DMS 273 (cell line): ENCODE measurements around the gene CEP162.
"Not testable (repeated sequence)": the region's sequence is repeated elsewhere in the genome, so short reads cannot be mapped to it uniquely, and the experiment has no call there.

Experiments used
- DNase-seq: peaks from one replicate; lab custom pipeline; 2025; ENCODE audit not compliant: unreplicated experiment; lab: John Stamatoyannopoulos, UW

Gene CEP162

DNA sequence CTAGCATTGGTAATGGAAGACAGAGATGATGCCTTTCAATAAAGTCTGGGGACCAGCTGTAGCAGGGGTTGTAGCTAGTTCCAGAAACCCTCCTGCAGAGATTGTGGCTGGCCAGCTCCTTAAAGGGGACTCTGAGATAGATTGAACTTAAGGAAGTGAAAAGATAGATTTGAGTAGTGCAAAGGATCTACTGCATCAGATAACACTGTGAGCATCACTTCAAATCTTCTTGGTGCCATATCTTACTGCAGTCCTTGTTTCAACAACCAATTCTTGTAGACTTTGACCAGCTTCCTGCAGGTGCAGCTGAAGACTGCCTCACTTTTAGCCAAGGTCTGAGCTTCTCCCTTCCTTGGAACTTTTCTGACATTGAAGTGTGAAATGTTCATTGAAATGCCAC, 14.8 kb upstream of the CEP162 start:
- no peak for DNase-seq

DNA sequence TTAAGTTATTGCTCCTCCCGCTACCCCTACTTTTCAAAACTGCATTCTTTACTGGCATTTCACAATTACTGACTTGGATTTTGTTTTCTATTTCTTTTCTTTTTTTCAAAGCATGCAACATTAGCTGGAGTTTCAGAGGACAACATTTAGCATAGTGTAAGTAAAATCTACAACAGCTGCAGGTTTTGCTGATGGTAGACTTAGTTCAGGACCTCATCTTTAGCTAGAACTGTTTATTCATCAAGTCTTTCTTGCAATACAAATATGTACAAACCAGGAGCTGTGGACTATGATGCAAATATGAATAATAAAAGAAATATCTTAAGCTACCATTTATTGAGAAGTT, 728 bp upstream of the CEP162 start:
- no peak for DNase-seq

DNA sequence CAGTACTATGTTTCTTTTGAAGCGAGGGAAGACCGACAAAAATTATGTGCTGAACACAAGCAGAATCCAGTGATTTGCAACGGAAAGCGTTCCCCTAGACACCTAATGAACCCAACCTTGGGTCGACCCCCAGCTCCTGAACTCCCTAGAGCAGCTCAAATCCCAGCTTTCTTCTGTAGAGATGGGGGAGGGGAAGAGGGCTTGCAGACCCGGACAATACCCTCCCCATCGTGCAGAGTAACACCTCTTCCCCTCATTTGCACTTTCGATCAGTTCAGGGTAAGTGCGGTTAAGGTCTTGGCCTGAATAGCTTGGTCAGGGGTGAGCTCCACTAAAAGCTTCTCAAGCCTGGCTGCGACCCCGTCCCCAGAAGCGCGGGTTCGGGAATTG, 404 bp downstream of the CEP162 start:
- DNase-seq, result peak; percentile 45

DNA sequence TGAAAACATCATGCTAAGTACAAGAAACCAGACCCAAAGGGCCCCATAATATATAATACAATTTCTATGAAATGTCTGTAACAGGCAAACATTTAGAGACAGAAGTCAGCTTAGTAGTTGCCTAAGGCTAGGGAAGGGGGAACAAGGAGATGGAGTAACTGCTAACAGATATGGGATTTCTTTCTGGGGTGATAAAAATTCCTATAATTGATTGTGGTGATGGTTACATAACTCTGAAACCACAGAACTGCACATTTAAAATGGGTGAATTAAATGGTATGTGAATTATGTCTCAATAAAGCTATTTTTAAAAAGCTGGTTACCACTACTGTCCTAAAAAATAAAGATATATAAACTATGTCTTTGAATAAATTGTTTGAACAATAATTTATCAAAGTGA, 3.2 kb downstream of the CEP162 start:
- no peak for DNase-seq

DNA sequence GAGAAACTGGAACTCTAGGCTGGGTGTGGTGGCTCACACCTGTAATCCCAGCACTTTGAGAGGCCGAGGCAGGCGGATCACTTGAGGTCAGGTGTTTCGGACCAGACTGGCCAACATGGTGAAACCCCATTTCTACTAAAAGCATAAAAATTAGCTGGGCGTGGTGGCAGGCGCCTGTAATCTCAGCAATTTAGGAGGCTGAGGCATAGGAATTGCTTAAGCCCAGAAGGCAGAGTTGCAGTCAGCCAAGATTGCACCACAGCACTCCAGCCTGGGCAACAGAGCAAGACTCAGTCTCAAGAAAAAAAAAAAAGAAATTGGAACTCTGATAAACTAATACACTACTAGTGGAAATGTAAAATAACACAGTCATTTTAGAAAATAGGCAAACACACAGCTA, 3.8 kb downstream of the CEP162 start:
- not testable (repeated sequence) for DNase-seq

DNA sequence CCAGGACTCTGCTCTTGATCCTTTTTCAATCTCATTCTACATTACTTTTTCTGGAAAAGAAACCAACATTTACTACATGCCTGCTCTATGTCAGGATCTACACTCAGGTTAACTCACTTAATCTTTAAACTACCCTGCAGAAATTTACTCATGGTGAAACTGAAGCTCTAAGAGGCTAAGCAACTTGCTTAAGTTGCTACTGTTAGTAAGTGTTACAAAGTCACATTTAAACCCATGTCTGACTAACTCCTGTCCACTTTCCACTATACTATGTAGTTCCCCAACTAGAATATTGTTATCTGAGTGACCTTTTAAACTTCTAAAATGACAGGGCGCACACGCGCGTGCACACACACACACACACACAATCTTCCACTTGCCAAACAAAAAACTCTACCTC, 5.0 kb downstream of the CEP162 start:
- no peak for DNase-seq

DNA sequence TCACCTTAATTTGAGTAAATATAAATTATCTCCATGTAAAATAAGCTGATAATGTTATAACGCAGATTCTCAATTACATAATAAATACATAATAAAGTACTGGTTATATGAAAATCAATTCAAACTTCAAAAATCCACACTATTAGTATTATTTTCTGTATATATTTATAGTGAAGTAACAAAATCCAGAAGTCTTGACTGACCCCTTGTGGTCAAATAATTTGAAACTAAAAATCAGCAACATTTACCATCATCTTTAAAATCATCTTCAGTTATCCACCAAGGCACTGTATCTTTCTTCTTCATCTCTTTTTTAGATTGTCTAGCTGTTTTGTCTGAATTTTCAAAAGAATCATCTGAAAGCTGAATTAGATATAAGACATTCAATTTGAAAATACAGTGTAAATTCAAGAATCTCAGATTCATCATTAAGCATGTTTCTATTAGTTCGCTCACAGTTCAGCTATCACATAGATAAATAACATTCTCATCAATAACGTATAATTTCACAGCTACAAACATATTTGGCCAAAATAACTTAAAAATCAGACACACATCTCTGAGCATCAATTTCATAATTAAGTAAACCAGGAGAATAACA, 6.5 kb downstream of the CEP162 start:
- peak; percentile 58 for DNase-seq

DNA sequence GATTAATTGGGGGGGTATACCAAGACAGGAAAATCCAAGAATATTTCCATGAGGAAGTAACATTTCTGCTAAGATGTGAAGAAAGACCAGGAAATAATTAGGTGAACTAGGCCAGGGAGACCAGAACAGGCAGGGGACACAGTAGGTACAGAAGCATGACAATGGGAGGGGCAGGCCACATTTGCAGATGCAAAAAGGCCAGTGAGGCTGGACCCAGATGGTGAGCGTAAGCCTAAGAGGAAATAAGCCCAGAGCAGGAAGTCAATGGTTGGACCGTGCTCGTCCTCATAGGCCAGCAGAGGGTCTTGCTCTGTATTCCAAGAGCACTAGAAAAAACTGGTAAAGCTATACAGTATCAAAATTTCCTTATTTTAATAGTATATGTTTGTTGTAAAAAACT, 9.4 kb downstream of the CEP162 start:
- DNase-seq, result no peak

DNA sequence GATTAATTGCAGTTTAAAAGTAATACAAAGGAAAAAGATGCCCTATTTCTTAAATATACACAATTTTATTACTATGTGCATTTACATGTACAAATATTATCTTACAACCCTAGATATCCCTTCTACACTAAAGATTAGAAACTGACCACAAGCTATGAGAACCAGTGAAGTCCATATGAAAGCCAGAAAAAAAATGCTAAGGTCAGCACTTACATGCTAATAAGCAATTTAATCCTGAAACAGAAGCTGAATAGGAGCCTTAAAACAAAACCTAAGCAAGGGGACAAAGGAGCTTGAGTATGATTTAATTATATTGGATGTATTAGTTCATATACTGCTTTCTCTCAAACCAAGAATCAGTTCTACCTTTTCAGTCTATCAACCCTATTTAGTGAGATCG, 14.2 kb downstream of the CEP162 start:
- DNase-seq, result no peak

DNA sequence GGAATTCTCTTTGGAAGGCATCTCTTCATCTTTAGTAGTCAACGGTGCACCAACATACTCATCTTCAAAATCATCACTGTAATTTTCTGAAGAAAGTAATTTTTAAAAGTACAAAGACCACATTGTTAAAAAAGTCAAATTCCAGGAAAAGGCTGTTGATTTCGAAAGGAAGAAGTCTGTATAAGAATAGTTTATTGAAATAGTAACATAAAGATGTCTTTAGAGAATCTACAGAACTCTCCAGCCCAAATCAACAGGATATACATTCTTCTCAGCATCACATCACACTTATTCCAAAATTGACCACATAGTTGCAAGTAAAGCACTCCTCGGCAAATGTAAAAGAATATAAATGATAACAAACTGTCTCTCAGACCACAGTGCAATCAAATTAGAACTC, 23.4 kb downstream of the CEP162 start:
- DNase-seq, result no peak

DNA sequence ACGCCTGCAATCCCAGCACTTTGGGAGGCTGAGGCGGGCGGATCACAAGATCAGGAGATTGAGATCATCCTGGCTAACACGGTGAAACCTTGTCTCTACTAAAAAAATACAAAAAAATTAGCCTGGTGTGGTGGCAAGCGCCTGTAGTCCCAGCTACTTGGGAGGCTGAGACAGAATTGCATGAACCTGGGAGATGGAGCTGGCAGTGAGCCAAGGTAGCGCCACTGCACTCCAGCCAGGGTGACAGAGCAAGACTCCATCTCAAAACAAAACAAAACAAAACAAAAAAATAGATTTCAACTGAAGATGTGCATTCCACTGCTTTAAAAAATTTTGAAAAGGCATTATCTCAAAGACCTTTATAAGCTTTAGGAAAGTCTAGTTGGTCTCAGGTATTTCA, 27.5 kb downstream of the CEP162 start:
- DNase-seq, result not testable (repeated sequence)

DNA sequence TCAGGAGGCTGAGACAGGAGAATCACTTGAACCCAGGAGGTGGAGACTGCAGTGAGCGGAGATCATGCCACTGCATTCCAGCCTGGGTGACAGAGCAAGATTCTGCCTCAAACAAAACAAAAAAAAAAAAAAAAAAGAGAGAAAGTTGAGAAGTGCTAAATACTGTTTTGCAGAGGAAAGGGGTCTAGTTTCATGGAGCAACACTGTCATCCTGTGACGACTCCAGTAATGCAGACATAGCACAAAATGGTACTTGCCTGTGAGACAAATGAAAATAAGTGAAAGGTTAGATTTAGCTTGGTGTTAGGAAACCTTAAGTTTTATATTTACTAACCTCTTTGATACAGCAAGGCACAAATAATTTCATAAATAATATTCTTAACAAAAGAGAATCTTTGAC, 29.7 kb downstream of the CEP162 start:
- DNase-seq, result peak; percentile 48

DNA sequence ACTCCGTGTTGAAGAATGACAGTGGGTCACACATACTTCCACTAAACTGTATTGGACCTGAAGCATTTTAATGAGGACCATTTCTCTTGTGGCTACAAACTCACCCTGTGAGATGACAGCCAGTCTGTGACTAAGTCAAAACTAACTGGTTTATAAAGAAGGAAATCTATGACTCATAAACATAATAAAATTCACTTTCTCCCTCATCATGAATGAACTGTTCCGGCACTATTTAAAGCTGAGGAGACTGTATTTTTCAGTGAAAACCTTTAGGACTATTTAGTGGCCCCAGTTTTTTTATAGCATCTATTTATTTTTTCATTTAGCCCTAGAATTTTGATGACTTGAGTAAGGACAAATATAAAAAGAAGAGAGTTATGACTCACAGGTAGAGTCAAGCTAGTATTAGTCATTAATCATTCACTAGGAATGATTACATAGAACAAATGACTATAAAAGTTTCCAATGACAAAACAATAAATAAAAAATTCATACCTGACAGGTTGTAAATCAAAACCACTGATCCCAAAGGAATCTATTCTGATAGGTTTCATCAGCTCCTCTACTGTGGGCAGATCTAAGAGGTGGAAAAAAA, 34.2 kb downstream of the CEP162 start:
- DNase-seq, result no peak

DNA sequence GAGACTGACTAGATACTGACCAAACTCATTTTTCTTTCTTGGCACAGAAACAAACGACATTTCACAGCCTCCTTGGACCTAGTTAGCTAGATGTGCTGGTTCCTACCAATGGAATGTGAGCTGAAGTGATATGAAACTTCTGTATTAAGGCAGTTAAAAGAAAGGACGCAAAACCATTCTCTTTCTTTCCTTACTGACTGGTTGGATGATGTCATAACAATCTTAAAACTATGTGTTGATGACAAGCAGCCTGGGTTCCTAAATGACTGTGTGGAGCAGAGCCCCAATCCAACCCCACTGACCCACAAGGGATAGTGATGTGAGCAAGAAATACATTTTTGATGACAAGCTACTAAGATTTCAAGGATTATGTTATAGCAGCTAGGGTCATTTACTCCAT, 35.6 kb downstream of the CEP162 start:
- no peak for DNase-seq

DNA sequence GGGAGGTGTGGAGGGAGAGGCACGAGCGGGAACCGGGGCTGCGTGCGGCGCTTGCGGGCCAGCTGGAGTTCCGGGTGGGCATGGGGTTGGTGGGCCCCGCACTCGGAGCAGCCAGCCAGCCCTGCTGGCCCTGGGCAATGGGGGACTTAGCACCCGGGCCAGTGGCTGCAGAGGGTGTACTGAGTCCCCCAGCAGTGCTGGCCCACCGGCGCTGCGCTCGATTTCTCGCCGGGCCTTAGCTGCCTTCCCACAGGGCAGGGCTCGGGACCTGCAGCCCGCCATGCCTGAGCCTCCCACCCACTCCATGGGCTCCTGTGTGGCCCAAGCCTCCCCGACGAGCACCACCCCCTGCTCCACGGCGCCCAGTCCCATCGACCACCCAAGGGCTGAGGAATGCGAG, 38.1 kb downstream of the CEP162 start:
- not testable (repeated sequence) for DNase-seq

DNA sequence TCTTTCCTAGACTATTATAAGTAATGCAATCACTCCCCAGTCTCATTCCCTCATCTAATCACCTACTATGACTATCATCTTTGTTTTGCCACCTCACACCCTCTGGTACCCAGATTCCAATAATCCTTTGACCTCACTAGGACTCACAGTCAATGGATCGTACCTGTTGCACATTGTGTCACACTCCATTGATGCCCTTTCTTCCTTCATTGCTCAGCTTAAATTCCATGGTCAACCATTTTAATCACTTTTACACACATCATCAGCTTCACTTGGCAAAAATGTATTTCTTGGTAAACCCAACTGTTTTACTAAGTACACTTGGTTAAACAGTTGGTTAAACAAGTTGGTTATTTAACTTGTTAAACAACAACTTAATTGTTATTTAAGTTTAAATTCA, 44.0 kb downstream of the CEP162 start:
- no peak for DNase-seq

DNA sequence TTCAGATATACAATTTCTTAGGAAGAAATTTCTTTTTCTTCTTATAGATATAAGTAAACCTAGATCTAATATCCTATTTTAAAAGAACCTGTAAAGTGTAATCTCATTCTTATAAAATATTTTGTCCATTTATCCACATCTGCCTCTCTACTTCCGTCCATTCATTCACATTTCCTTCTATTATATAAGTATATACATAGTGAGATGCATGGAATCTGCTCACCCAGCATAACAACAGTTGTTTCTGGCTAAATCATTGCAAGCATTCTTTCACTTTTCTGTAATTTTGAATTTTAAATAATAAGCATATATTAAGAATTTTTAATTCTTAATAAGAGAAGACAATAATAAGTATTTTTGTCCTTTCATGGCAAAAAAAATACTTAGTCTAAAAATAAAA, 45.4 kb downstream of the CEP162 start:
- DNase-seq, result no peak

DNA sequence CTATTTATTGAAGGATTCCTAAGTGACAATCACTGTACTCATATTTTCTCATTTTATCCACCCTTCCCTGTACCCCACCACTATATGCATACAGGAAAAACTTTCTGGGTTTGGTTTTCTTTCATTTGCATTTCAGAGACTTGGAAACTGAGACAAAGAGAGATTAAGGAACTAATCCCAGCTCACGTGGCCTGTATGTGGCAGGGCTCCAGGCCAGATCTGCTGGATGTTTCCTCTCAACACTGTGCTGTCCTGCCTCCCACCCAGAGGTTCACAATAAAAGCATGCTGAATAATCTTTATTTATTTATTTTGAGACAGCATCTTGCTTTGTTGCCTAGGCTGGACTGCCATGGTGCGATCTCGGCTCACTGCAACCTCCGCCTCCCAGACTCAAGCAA, 50.2 kb downstream of the CEP162 start:
- no peak for DNase-seq

DNA sequence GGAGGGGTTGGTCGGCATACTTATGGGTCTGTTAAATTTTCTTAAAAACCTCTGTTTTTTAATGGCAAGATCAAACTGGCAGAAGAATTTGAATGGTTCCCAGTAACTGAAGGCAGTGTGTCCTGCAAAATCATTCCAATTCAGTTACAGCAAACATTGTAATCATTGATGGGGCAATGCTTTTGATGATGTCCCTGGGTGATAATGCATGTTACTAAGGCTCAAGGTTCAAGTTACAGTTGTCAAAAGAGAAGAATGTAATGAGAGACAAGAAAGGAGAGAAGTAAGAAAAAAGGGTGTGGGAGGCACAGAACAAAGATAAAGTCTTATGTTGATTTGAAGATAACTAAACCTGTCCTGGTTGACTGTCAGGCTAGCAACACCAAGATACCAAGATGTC, 54.9 kb downstream of the CEP162 start:
- no peak for DNase-seq

DNA sequence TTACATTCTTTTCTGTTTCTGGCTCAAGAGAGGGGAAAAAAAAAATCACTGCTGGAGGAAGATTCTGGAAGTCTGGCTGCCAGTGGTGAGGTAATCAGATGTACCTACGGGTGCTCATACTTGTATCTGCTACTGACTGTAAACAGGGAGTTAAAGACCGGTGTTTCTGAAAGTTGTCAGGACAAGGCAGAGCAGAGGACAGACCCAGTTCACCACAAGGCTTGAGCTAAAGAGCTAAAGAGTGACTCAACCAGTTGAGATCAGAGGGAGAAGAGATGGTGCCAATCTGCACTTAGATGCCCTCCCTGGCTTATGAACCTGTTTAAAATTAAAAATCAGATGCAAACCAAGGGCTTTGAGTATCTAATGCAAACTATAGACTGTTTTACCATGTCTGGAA, 55.4 kb downstream of the CEP162 start:
- no peak for DNase-seq

DNA sequence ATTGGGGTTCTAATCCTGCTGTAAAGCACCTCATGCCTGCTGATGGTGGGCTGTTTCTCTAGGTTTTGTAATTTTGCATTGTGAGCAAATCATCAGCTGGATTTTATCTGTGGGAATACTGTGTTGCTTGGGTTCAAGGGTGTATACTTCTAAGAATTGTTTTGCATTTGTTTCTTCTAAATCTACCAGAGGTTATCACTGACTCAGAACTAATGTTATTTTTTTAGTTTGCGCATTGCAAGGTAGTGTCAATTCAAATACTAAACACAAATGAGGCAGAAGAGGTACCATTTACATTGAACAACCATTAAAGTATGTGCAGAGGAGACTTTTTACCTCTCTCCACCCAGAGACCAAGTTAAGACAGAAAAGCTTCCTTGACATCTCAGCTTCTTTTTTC, 60.0 kb downstream of the CEP162 start:
- DNase-seq, result no peak

DNA sequence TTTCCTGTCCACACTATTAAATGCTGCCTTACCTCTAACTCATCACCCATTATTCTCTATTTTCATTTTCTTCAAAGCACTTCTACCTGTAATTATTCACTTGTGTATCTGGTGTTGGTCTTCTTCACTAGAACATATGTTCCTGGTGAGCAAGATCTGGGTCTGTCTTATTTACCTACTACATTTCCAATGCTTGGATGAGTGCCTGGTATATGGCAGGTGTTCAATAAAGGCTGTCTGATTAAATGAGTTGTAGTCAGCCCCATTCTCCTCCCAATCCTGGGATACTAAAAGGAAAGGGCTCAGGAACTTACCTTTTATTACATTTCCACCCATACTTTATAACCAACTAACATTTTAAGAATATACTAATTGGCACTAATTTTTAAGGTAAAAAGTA, 61.0 kb downstream of the CEP162 start:
- peak; percentile 76 for DNase-seq

DNA sequence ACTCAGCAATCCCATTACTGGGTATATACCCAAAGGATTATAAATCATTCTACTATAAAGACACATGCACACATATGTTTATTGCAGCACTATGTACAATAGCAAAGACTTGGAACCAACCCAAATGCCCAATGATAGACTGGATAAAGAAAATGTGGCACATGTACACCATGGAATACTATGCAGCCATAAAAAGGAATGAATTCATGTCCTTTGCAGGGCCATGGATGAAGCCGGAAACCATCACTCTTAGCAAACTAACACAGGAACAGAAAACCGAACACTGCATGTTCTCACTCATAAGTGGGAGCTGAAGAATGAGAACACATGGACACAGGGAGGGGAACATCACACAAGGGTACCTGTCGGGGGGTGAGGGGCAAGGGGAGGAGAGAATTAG, 63.1 kb downstream of the CEP162 start:
- DNase-seq, result not testable (repeated sequence)

DNA sequence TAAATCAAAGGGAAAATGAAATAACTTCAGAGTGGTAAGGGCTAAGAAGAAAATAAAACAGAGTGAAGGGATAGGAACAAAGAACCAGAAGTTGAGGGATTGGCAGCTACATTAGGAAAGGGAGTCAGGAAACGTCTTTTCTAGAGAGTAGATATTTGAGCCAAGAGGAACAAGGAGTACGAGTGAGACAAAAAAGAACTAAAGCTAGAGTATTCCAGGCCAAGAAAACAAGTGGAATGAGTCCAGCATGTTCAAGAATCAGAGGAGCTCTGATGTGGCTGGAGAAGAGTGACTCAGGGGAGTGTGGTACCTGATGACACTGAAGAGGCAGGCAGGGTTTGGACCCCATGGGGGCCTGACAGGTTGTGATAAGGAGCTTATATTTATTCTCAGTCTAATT, 66.3 kb downstream of the CEP162 start:
- DNase-seq, result no peak
